GM21619 (cell line): Measurements from ENCODE around the gene GAK.

Experiments used
- ATAC-seq: cut with Tn5 transposase; IDR thresholded peaks from one replicate; pipeline ENCODE4 v1.9.1; 2021; ENCODE audit not compliant: unreplicated experiment

Gene GAK

DNA sequence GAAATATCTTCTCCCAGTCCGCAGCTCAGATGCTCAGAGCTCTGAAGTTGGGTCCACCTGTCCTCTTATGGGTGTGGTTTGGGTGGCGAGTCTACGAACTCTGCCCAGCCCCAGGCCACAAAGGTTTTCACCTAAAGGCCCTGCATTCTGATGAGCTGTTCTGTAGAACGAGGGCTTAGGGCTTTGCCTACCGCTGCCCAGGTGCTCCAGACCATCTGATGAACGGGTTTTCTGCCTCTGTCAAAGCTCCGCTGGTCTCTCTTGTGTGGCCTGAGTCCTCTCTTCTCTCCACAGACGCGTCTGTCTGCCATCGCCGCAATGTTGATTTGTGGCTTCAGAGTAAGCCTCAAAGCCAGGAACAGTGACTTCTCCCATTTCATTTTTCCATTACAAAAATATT, 77.8 kb downstream of the GAK start:
- no peak for ATAC-seq

DNA sequence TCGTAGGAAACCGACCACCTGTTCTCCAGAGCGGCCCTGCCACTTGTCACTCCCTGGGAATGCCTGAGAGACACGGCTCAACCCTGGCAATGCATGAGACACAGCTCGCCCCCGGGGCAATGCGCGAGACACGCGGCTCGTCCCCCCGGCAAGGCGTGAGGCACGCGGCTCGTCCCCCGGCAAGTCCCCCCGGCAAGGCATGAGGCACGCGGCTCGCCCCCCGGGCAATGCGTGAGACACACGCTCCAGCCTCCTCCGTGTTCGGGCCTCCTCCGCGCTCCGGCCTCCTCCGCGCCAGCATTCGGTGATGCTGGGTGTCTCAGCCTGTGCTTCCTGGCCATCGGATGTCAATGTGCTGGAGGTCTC, 78.7 kb downstream of the GAK start:
- no peak for ATAC-seq

DNA sequence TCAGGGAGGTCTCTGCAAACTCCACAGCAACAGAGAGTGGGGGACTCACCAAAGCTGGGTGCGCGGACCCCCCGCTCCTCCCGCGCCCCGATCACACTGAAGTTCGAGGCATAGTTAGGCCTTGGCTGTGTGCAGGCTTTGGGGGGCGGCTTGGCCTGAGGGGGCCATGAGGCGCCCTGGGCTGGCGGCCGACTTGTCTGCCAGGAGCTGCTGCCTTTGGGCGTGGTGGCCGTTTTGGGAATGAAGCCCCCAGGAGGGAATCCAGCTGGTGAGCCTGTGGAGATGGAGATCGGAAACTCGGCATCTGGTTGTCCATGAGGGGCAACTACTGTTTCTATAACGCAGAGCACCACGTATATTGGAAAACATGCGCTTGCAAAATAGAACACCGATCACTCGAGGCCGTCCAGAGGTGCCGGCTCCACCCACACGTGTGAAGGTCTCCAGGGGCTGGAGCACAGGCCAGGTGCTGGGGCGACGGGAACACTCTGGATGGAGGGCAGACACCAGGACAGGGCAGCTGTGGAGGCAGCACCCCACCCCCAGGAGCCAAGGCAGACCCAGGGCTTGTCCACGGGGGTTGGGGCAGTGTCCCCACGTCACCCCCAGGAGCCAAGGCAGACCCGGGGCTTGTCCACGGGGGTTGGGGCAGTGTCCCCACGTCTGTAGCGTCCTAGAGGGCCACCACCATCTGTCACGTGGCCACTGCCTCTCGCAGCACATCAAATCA, 80.2 kb downstream of the GAK start:
- ATAC-seq: no peak

DNA sequence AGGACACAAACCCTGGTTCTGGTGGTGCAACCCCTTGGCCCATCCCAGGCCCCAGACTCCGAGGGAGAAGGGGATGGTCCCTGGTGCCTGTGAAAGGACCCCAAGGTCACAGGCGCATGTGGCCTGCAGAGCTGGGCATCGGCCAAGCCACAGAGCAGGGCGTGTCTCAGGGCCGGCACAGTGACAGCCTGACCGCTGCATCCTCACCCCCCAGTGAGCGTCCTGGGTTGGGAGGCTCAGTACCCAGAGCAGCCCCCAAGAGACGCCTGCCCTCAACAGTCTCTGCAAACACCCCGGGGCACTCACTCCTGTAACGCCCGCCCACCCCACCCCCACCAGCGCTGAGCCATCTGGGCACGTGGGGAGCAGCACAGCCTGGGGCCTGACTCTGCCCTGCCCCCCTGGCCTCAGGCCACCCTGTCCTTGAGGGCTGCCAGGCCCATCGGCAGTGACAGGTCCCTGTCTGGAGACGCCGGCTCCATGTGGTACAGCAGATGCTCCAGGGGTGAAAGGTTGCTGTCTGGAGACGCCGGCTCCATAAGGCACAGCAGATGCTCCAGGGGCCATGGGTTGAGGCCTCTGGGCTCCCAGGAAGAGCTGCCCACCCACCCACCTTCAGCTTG, 81.7 kb downstream of the GAK start:
- no peak for ATAC-seq

DNA sequence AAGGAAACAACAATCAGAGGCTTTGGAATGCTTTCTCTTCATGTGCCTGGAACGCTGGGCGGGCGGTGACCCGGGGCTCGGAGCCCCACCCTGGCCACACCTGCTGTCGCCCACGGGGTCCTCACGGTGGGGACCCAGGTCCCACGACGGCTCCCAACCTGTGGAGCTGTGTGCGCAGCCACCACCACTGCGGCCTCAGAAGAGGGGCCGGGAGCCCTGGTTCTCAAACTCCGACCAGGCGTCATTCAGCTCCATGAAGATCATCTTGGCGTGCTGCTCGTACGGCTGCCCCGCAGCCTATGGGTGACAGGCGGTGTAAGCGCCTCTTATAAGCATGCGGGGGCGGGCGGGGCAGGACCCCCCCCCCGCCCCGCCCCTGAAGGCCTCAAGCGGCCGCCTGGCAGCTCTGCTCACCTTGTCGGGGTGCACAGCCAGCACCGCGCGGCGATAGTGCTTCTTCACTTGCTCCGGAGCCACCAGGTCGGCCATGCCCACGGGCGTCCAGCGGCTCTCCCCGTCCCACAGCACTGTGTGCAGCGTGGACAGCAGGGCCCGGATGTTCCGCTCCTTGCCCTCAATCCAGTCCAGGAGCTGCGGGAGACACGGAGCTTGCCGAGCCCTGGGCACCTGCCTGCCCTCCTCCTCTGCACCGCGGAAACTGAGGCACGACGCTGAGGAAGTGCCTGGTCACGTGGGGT, 82.5 kb downstream of the GAK start:
- no peak for ATAC-seq

DNA sequence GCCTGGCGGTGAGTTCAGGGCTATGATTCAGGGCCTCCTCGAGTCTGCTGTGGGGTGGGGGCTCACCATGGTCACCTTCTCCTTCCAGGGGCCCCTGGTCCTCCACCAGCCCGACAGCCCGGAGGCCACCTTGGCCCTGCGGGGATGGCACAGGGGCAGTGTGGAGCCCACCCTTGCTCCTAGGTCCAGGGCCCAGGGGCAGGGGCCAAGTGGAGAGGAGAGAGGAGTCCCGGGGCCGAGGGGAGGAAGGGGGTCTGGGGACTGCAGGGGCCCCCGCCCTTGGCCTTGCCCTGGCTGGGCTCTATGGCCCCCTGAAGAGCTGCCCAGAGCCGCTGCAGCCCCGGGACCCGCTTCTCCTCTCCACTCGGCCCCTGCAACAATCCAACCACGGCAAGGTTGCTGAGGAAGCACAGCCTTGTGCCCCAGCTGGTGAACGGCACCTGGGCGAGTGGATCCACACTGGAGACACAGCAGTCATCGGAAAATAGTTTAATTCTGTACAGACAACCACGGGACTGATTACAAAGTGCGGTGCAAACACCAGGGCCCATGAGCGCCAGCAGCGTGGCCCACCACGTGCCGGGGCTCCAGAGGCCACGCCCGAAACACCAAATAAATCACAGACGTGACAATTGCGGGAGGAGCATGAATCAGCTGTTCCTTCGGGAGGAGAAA, 83.2 kb downstream of the GAK start:
- ATAC-seq: no peak

DNA sequence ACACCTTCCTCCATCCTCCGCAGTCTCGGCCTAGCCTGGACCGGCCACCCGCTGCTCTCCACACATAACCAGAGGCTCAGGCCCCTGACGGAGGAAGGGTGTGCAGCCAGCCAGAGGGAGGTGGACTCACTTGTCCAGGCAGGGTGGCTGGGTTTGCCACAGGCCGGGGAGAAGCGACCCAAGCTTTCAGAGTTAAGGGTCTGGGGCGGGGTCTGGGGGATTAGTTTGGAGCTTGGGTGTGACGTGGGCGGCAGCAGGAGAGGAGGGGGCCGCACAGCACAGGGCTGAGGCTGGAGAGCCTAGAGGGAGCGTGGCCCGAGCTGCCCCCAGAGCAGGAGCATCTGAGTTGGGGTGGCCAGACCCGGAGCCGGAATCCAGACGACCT, 83.8 kb downstream of the GAK start:
- ATAC-seq: no peak

DNA sequence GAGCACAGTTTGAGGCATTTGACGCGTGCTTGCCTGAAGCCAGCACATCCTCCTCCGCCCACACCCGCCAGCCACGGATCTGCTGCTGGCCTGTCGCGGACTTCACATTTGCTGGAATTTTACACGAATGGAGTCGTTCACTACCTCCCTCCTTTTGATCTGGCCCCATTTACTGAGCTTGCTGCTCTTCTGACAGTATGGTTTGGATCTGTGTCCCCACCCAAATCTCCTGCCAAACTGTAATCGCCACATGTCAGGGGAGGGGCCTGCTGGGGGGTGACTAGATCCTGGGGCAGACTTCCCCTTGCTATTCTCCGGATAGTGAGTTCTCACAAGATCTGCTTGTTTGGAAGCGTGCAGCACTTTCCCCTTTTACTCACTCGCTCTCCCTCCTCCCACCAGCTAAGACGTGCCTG, 86.3 kb downstream of the GAK start:
- no peak for ATAC-seq

DNA sequence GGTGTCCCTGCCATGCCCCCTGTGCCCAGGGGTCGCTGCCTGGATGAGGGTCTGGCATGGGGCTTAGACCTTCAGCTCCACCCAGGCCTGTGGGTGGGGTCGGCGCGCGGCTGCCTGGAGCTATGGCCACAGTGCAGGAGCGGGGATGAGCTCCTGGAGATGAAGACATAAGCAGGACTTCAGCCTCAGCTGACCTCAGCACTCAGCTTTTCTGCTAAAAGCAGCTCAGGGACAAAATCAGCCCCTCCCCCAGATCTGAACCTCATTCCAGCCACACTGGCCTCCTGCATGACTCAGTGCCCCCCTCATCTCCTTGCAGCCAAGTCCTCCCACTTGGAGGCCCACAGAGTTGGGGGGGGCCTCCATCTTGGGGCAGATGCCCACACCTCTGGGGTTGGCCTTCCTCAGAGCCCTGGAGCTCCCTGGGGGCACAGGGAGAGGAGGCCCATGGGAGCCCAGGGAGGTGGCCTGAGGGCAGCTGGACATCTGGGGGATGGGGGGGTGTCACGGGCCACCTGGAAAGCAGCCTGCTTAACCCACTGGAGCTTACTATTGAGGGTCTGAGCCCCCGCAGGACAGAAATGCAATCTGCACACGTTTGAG, 86.8 kb downstream of the GAK start:
- no peak for ATAC-seq

DNA sequence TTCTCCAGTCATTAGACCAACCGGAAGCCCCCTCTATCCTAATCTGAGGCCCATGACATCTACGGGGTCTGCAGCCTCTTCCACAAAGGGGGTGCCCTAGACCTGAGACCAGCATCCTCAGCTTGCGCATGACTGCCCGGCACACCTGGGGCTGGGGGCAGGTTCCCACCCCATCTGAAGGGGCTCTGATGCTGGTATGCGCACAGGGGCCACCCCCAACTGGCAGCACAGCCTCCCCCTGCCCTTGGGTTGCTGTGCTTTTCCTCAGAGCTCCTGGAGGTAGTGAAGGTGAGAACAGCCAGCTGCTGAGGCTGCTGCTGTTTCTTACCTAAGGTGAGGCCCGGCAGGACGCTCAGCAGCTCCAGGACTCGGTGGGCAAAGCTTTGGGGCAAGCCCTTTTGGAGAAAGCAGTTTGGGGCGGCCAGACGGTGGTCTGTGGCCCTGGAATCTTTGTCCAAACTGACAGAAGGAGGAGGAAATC, 87.3 kb downstream of the GAK start:
- no peak for ATAC-seq

DNA sequence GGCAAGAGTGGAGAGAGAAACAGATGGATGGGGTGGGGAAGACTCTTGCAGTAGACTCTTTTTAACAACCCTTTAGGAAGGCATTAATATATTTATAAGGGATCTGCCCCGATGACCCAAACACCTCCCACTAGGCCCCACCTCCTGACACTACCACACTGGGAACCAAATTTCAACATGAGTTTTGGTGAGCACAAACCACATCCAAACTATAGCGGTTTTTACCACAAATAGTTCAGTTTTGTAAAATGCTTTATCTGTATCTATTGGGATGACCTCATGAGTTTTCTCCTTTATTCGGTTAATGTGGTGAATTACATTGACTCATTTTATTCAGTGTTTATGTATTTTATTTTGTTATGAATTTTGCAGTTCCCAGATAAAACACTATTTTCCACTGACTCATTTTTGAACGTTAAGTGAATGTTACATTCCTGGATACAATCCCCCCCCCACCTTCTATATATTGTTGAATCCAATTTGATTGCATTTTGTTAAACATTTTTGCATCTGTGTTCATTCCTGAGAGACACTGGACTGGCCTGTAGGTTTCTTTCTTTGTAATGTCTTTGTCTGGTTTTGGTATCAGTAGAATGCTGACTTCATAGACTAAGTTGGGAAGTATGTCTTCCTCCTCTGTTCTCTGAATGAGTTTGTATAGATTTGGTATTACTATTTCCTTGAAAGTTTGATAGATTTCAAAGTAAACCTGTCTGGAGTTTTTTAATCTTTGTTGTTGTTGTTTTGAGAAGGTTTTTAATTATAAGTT, 92.3 kb downstream of the GAK start:
- no peak for ATAC-seq

DNA sequence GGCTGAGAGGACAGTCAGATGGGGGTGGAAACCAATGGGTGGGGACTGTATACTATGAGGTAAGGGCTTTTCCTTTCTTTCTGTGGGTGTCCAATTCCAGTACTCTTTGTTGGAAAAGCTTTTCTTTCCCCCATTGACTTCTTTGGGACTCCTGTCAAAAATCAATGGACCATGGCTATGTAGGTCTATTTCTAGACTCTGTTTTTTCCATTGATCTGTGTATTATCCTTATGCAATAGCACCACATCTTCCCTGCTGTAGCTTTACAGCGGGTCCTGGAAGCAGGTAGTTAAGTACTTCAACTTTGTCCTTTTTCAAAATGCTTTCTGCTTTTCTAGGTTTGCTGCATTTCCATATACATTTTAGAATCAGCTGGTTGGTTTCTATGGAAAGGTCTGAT, 94.3 kb downstream of the GAK start:
- no peak for ATAC-seq

DNA sequence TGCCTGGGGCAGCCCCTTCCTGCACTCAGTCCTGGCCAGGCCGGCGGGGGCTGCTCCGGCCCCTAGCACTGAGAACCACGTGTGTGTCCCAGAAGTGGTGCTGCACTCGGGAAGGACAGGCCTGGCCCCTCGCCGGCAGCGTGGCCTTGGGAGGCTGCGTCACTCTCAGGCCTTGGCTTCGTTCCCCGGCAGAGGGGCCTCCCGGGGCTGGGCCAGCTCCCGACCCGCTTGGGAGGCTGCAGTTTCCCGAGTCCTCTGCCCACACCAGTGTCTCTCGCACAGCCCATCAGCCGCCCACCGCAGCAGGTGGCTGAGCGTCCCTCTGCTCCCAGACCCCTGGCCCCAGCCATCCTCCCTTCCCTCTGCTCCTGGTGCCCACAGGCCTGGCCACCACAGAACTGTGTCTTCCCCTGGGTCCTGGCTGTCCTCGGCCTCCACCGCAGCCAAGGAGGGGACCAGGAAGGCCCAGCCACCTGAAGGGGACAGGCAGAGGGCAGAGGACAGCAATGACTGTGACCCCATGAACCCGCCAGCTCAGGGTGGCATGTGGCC, 95.3 kb downstream of the GAK start:
- no peak for ATAC-seq

DNA sequence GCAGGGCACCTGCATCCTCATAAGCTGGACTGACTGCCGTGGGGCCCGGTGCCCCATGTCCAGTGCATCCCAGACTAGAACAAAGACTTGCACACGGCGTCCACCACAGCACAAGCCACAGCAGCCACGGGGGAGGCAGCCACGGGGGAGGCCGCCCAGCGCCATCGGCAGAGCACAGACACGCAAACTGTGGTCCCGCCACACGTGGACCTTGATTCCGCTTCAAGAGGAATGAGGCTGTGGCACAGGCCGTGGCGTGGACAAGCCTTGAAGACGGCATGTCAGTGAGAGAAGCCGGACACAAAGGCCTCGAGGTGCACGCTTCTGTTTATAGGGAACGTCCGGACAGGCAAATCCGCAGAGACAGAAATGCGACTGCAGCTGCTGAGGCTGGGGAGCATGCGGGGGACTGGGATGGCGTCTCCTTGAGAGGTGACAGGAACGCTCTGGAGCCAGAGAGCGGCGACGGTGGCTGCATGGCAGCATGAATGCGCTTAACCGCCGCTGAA, 96.1 kb downstream of the GAK start:
- no peak for ATAC-seq

DNA sequence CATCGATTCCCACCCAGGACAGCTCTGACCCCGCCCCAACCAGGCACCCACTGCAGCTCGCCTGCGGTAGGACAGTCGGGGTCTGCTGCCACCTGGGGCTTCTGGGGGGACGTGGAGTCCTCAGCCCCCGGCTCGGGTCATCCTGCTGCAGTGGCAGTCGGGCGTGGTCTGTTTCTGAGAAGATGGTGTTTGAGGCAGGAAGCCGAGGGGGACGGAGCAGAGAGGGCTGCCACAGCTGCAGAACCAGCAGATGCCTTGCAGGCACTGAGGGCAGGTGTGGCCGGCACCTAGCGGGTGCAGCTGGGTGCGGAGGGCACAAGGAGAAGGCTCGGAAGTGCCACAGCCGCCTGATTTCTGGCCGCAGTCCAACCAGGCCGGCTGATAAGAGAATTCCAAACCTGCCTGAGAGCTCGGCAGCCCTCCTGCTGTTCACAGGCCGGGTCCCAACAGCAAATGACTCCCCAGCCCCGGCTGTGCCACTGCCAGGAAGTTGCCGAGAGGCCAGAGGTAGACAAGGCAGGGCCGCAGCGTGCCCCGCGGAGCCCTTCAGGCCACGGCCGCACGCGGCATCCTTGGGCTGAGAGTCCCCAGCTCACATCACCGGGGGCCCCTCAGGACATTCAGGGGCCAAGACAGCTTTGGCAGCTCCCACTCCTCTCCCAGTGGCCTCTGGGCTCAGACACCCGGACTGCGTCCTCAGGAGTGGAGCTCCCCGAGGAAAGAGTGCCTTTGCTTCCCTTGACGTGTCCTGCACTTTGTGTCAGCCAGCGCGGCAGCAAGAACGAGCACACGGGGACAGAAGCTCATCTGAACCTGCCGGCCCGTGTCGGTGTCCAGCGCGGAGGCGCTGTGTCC, 96.7 kb downstream of the GAK start:
- no peak for ATAC-seq

DNA sequence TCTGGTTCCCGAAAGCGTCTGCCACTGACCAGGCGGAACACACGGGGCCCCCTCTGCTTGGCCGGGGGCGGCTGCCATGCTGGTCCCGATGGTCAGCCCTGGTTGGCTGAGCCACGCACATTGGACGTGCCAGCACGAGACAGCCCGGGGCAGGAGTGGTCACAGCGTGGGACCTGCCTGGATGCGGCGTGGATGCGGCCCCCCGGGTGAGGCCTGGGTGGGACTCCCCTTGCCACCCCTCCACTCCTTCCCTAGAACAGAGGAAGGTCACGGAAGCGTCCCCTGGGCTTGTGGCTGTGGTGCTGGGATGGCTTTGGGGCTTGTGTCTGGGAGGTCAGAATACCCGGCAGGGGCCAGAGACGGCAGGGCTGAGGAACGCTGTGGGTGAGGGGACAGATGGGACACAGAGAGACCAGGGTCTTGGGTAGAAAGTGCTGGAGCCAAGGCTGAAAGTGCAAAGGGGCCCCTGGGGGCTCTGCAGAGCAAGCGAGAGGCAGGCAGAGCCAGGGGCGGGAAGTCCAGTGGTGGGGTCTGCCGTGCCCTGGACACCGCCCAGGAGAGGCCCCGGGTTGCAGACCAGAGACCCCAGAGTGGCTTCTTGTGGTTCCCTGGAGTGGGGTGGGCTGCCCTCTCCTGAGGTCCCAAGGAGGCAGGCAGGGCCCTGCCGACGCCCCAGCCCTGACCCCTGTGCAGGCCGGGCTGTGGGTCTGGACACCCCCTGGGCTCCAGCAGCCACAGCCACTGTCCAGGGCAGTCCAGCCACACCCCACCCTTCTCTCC, 97.6 kb downstream of the GAK start:
- ATAC-seq: no peak

DNA sequence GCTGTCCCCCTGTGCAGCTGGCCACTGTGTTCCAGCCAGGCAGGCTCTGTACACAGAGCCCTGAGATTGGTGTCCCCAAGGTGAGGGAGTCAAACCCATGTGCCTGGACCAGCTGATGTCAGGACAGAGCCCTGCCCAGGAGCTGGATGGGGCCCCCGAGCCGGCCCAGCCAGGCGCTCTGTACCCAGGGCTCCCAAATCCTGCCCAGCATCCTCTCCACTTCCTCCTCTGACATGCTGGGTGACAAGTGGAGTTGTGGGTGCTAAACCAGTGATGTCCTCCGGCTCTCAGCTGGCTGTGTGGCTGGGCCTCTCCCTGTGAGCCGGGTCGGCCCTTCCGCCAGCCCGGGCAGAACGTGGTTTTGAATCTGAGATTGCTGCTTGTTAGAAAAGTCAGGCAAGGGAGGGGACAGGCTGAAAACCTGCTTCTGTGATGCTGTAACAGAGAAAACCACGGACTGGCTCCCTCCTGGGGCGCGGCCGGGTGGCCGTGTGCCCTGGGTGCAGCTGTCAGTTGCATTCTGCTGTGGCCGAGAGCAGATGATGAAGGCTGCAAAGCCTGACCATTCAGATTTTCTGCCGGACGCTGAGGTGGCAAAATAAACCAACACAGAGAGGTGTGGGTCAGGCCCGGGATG, 98.3 kb downstream of the GAK start:
- ATAC-seq: no peak

DNA sequence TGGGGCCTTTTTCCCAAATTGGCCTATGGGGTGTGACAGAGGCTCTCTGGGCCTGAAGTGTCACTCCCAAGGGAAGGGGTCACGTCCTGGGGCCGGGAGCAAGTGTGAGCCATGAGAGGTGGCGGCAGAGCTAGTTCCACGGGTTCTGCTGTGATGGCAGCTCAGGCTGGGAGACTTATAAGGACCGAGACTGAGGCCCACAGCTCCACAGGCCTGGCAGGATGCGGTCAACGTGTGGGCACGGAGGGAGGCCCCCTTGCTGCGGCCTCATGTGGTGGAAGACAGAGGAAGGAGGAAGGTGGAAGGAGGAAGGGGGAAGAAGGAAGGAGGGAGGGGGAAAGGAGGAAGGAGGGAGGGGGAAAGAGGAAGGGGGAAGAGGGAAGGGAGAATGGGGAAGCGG, 99.0 kb downstream of the GAK start:
- ATAC-seq: no peak
